ENCODE measurements around the gene TSPAN18. TPM values are rescaled to one million over a fixed set of nuclear protein-coding genes. Genes with fewer than 3 reads are reported as not detected.

Gene TSPAN18
- total and polyA plus RNA-seq, 8 donors, result 0.69 to 2.7 (median 1.5) TPM

GRCh38 chr11:44775985-44776446 lies 49.3 kb downstream of the TSPAN18 start:
- Histone ChIP-seq H3K27me3 (no peaks in the 10 kb centered on the region), H3K4me1 (no peaks in the 10 kb centered on the region), H3K9me3 (no peaks in the 10 kb centered on the region), H3K4me3 (no peak overlapping the region), H3K36me3 (no peaks in the 10 kb centered on the region), H3K27ac (no peak overlapping the region)
- ATAC-seq (no peak), DNase-seq (no peak), FAIRE-seq (no peak)
- WGBS, 2 donors, result 52% methylated on average over 7 of the region's 7 CpGs
- intact Hi-C loops (cut with DNase I), result no loop called here
- no peak for TF ChIP-seq CTCF (IDR thresholded peaks at IDR 0.05)

DNA sequence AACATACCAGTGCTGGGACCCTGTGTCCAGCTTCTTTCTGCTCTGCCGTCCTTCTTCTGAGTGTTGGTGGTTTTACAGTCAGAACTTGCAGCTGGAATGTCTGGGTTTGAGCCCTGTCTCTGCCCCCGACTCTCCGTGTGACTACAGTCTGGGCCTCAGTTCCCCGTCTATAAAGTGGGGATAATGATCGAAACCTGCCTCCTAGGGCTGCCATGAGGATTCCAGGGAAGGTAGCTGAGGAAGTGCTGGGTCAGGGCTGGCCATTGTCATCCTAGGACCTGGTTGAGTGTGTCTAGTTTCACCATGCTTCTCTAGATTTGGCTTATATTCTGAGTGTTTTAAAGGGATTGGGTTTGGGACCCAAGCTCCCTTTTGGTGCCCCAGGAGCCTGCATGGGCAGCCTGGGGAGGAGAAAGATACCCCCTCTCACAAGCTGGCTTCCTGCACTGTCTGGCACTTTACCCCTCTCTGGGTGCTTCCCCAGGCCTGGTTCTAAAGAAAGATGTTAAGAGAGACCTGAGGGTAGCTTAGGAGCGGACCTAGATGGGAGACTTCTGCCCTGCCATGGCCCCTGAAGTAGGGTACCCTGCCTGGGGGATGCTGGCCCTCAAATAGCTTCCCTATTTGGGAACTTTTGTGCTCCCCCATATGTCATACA lies 49.9 kb downstream of the TSPAN18 start:
- DNase-seq (no peak), FAIRE-seq (no peak), ATAC-seq (no peak)
- WGBS, 2 donors, result 85 to 87% methylated on average over 6 of the region's 6 CpGs
- Histone ChIP-seq H3K4me3 (no peak overlapping the region), H3K36me3 (no peaks in the 10 kb centered on the region), H3K27ac (no peak overlapping the region), H3K4me1 (no peaks in the 10 kb centered on the region), H3K27me3 (no peaks in the 10 kb centered on the region), H3K9me3 (no peaks in the 10 kb centered on the region)
- TF ChIP-seq CTCF (IDR thresholded peaks at IDR 0.05), result no peak
- intact Hi-C loops (cut with DNase I), result no loop called here

DNA sequence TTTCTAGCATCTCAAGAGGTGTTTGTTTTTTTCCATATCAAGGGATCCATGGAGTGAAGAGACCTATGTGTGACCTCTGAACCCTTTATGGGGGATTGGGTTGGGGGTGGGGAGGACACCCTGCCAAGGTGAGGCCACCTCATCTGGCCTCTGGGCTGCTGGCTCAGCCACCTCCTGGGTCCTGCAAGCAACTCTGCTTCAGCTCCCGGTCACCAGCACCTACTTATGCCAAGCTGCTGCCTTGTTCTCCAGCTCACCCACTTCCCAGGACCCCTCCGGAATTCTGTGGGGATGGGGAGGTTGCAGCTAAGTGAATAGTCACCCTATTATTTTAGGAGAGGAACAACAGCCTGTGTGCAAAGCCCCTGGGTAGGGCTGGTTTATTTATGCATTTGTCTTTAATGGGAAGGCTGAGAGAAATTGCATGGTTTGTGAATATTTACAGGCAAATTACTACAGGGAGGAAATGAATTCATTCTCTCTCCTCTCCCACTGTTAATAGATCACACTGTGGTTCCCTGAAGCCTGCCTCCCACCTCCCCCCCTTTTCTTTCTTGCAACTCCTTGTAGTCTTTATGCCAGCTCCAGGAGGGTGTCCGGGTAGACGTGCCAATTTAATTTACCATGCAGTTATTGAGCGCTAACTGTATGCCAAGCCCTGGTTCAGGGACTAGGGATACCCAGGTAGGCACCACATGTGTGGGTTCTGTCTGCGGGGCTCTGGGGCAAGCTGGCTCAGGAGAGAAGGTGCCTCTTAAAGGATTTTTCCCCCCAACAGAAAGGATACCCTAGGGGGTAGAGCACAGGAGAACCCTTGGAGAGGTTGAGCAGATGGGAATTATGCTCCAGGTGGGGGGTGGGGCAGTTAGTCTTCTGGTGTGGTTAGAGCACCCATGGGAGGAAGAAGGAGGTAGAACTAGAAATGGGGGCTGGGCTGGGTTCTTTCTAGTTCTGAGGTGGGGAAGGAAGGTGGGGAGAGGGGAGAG lies 50.7 kb downstream of the TSPAN18 start:
- WGBS, 2 donors, result 75 to 80% methylated on average over 6 of the region's 6 CpGs

GRCh38 chr11:44778195-44779100 lies 51.7 kb downstream of the TSPAN18 start:
- no peak for TF ChIP-seq CTCF (IDR thresholded peaks at IDR 0.05)
- Histone ChIP-seq H3K4me1 (no peaks in the 10 kb centered on the region), H3K27me3 (no peaks in the 10 kb centered on the region), H3K36me3 (no peaks in the 10 kb centered on the region), H3K4me3 (no peak overlapping the region), H3K27ac (no peak overlapping the region), H3K9me3 (no peaks in the 10 kb centered on the region)
- WGBS, 2 donors, result 93 to 95% methylated on average over 5 of the region's 5 CpGs
- FAIRE-seq (no peak), DNase-seq (no peak), ATAC-seq (no peak)
- intact Hi-C loops (cut with DNase I), result no loop called here

More for the DNA sequence above, 50.7 kb downstream of the TSPAN18 start:
- Histone ChIP-seq H3K36me3 (no peaks in the 10 kb centered on the region), H3K4me3 (no peak overlapping the region), H3K27ac (no peak overlapping the region), H3K9me3 (no peaks in the 10 kb centered on the region), H3K4me1 (no peaks in the 10 kb centered on the region), H3K27me3 (no peaks in the 10 kb centered on the region)
- intact Hi-C loops (cut with DNase I), result no loop called here
- FAIRE-seq (no peak), ATAC-seq (no peak), DNase-seq (no peak)
- TF ChIP-seq CTCF (IDR thresholded peaks at IDR 0.05), result no peak

Measured in pancreas (tissue), 10 donors.